Epithelial cell of proximal tubule (primary cell): ENCODE data around the gene METTL21A. TPM values are rescaled to one million over a fixed set of nuclear protein-coding genes. Genes with fewer than 3 reads are reported as not detected.

Experiments
- DNase-seq: peaks from one replicate; pipeline ENCODE4 v3.0.0-alpha.2; 2011; ENCODE audit warnings: low read depth
- H3K4me3 ChIP-seq: 2 replicates; pipeline ENCODE4 v1.5.1; 2011; ENCODE audit warnings: low read depth, mild to moderate bottlenecking, low read length
- CTCF ChIP-seq: conservative IDR thresholded peaks from 2 replicates; pipeline ENCODE4 v1.5.1; 2012; ENCODE audit warnings: low read depth, mild to moderate bottlenecking, low read length
- total RNA-seq: library from RNA; depleted of rRNA; stranded (reverse); fragments of >200 nt; gene quantifications from 2 replicates; pipeline ENCODE4 v1.2.3, GENCODE V29; 2015

Gene METTL21A
- total RNA-seq, 1 donor from 2014 or later, result 43.6 TPM

DNA sequence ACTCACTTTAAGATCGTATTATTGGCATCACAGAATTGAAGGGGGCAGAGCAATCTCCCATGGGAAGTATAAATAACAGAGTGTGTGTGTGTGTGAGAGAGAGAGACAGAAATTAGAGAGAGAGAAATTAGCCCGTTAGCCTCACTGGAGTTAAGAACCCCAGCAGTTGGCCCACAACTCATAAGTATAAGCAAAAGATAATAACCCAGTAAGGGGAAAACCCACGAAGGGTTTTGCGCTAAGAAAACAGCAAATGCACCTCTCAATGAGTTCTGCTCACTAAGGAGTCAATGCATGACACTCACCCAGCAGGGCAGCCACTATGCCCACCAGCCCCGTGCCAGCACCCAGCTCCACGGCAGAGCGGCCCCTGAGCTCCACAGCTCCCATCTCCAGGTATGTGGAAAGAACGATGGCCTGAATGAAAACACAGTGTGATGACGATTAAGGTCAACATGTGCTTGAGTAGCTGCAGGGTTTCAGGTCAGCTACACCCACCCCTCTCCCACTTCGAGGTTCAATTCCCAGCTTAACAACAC is 3.6 kb downstream of the METTL21A start:
- TF ChIP-seq CTCF, result no peak
- no peak for DNase-seq
- H3K4me3 ChIP-seq, result no peak overlapping the region

- H3K4me3 ChIP-seq, result no peak overlapping the region
- DNase-seq, result no peak
- no peak for TF ChIP-seq CTCF
Observed at GRCh38 chr2:207619764-207620203, 5.4 kb downstream of the METTL21A start.

DNA sequence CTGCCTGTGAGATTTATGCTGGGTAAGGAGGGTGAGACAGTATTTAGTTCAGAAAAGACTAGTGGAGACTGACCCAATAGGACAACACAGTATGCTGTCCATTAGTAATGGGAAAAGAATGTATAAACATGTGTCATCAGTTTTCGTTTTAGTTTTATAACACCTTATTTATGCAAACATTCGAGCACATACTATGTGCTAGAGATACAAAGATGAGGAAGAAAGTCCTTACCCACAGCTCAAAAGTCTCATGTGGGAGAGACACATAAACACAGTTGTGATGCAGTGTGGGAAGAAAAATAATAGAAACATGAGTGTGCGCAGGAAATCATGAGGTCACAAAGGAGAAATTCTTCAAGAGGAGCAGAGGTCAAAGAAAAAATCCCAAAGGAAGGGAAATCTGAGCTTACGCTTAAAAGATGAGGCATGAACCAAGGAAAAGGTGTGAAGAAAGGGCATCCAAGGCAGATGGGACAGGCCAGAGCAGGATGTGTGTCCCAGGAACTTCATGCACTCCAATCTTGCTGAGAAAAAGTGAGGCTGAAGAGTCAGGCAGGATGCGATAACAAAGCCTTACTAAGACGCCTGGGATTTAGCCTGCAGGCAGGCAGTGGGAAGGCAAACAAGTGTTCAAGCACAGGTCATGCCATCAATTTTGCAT is 8.1 kb downstream of the METTL21A start:
- TF ChIP-seq CTCF, result no peak
- H3K4me3 ChIP-seq, result no peak overlapping the region
- DNase-seq, result no peak

DNA sequence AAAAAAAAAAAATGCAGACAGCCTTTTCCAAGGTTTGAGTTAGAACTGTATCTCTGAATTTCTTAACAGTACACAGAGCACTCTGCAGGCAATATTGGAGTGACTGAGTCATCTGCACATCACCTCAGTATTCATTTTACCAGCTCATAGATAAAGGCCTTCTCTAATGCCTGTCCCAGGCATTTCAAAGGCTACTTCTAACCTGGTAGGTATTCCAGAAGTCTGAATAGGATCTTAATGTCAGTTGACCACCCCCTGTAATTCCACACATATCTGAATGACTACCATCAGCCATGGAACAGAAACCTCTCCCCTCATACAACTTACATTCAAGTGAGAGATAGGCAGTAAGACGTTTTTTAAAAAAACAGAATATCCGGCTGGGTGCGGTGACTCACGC is 9.0 kb downstream of the METTL21A start:
- TF ChIP-seq CTCF, result no peak
- DNase-seq, result no peak
- H3K4me3 ChIP-seq, result no peak overlapping the region

DNA sequence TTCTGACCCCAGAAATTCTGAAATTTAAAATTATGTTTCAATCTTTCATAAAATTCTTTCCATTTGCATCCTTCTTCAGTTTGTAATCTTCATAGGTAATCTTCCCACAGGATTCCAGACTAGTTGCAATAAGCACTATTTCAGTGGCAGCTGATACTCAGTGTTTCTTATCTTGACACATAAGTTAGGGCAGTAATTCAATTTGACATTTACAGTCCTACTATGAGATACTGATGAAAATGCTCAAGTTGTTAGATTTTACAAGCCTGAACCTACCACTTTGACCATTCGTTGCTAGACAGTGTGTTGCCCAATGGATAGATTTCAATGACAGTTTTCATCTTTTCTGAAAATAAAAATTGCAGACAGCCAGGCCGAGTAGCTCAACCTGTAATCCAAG is 10.4 kb downstream of the METTL21A start:
- no peak for TF ChIP-seq CTCF
- DNase-seq, result no peak
- no peak overlapping the region for H3K4me3 ChIP-seq

GRCh38 chr2:207612714-207613113 is 12.5 kb downstream of the METTL21A start:
- H3K4me3 ChIP-seq, result no peak overlapping the region
- DNase-seq, result no peak
- no peak for TF ChIP-seq CTCF

DNA sequence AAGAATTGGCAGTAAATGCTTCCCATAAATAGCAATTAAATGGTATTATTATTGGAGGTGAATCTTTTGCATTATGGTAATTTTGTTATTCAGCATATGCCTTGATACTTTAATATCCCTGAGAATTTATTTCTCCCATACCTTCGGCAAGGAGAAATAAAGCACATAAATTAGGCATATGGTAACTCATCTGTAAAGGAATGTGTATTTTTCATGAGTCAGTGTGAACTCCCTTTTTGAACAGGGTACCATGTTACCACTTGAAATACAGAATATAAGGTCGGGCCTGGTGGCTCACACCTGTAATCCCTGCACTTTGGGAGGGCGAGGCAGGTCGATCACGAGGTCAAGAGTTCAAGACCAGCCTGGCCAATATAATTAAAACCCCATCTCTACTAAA is 18.4 kb downstream of the METTL21A start:
- TF ChIP-seq CTCF, result no peak
- no peak for DNase-seq

More for the DNA sequence above, 18.4 kb downstream of the METTL21A start:
- no peak overlapping the region for H3K4me3 ChIP-seq
